ENCODE measurements around the gene CACNA1C.

The CACNA1C gene

GRCh38 chr12:2074792-2075191, 22.0 kb downstream of the CACNA1C start:
- Histone ChIP-seq H3K9me3 (ENCODE audit: control insufficient read depth in 5 of 5, low read length in 5 of 5) (peaks cover 4 to 11% (median 11%) of the 10 kb centered on the region in 5 donors), H3K4me3 (ENCODE audit: low read depth in 1 of 5, low read length in 5 of 5) (no peak overlapping the region), H3K27me3 (ENCODE audit: control insufficient read depth in 5 of 5, insufficient read depth in 4 of 5, low read length in 5 of 5) (no peaks in the 10 kb centered on the region), H3K4me1 (ENCODE audit: control insufficient read depth in 5 of 5, insufficient read depth in 5 of 5, low read length in 5 of 5) (peaks cover 0 to 2% (median 0%) of the 10 kb centered on the region in 5 donors), H3K36me3 (ENCODE audit: control insufficient read depth in 5 of 5, insufficient read depth in 5 of 5, low read length in 5 of 5) (no peaks in the 10 kb centered on the region), H3K27ac (ENCODE audit: low read depth, low read length) (no peak overlapping the region), H3K9ac (ENCODE audit: low read length in 5 of 5) (no peak overlapping the region)

GRCh38 chr12:2075508-2076195, 22.9 kb downstream of the CACNA1C start:
- no peaks in the 10 kb centered on the region for H3K27me3 ChIP-seq (ENCODE audit: control insufficient read depth in 5 of 5, insufficient read depth in 4 of 5, low read length in 5 of 5)
- H3K4me3 ChIP-seq (ENCODE audit: low read depth in 1 of 5, low read length in 5 of 5): no peak overlapping the region
- H3K9ac ChIP-seq (ENCODE audit: low read length in 5 of 5): no peak overlapping the region
- peaks cover 0 to 4% (median 3%) of the 10 kb centered on the region in 5 donors for H3K9me3 ChIP-seq (ENCODE audit: control insufficient read depth in 5 of 5, low read length in 5 of 5)
- H3K27ac ChIP-seq (ENCODE audit: low read depth, low read length): no peak overlapping the region
- no peaks in the 10 kb centered on the region for H3K36me3 ChIP-seq (ENCODE audit: control insufficient read depth in 5 of 5, insufficient read depth in 5 of 5, low read length in 5 of 5)
- H3K4me1 ChIP-seq (ENCODE audit: control insufficient read depth in 5 of 5, insufficient read depth in 5 of 5, low read length in 5 of 5): peaks cover 0 to 2% (median 0%) of the 10 kb centered on the region in 5 donors

- Histone ChIP-seq H3K4me3 (ENCODE audit: low read depth in 1 of 5, low read length in 5 of 5) (no peak overlapping the region), H3K9me3 (ENCODE audit: control insufficient read depth in 5 of 5, low read length in 5 of 5) (peaks cover 0 to 6% (median 2%) of the 10 kb centered on the region in 5 donors), H3K36me3 (ENCODE audit: control insufficient read depth in 5 of 5, insufficient read depth in 5 of 5, low read length in 5 of 5) (no peaks in the 10 kb centered on the region), H3K9ac (ENCODE audit: low read length in 5 of 5) (no peak overlapping the region), H3K27ac (ENCODE audit: low read depth, low read length) (no peak overlapping the region), H3K27me3 (ENCODE audit: control insufficient read depth in 5 of 5, insufficient read depth in 4 of 5, low read length in 5 of 5) (no peaks in the 10 kb centered on the region), H3K4me1 (ENCODE audit: control insufficient read depth in 5 of 5, insufficient read depth in 5 of 5, low read length in 5 of 5) (peaks cover 0 to 2% (median 0%) of the 10 kb centered on the region in 5 donors)
Observed at GRCh38 chr12:2076196-2076570, 23.4 kb downstream of the CACNA1C start.

- Histone ChIP-seq H3K9ac (ENCODE audit: low read length in 5 of 5) (no peak overlapping the region), H3K27me3 (ENCODE audit: control insufficient read depth in 5 of 5, insufficient read depth in 4 of 5, low read length in 5 of 5) (no peaks in the 10 kb centered on the region), H3K36me3 (ENCODE audit: control insufficient read depth in 5 of 5, insufficient read depth in 5 of 5, low read length in 5 of 5) (no peaks in the 10 kb centered on the region), H3K4me3 (ENCODE audit: low read depth in 1 of 5, low read length in 5 of 5) (no peak overlapping the region), H3K4me1 (ENCODE audit: control insufficient read depth in 5 of 5, insufficient read depth in 5 of 5, low read length in 5 of 5) (peaks cover 0 to 2% (median 0%) of the 10 kb centered on the region in 5 donors), H3K27ac (ENCODE audit: low read depth, low read length) (no peak overlapping the region), H3K9me3 (ENCODE audit: control insufficient read depth in 5 of 5, low read length in 5 of 5) (peaks cover 0 to 6% (median 0%) of the 10 kb centered on the region in 5 donors)
Observed at GRCh38 chr12:2076728-2077127, 23.9 kb downstream of the CACNA1C start.

GRCh38 chr12:2080604-2081003, 27.8 kb downstream of the CACNA1C start:
- Histone ChIP-seq H3K36me3 (ENCODE audit: control insufficient read depth in 5 of 5, insufficient read depth in 5 of 5, low read length in 5 of 5) (no peaks in the 10 kb centered on the region), H3K4me3 (ENCODE audit: low read depth in 1 of 5, low read length in 5 of 5) (no peak overlapping the region), H3K27ac (ENCODE audit: low read depth, low read length) (no peak overlapping the region), H3K9ac (ENCODE audit: low read length in 5 of 5) (no peak overlapping the region), H3K9me3 (ENCODE audit: control insufficient read depth in 5 of 5, low read length in 5 of 5) (peaks cover 0 to 6% (median 0%) of the 10 kb centered on the region in 5 donors), H3K27me3 (ENCODE audit: control insufficient read depth in 5 of 5, insufficient read depth in 4 of 5, low read length in 5 of 5) (no peaks in the 10 kb centered on the region), H3K4me1 (ENCODE audit: control insufficient read depth in 5 of 5, insufficient read depth in 5 of 5, low read length in 5 of 5) (peaks cover 0 to 10% (median 3%) of the 10 kb centered on the region in 5 donors)

GRCh38 chr12:2082321-2082720, 29.5 kb downstream of the CACNA1C start:
- H3K4me1 ChIP-seq (ENCODE audit: control insufficient read depth in 5 of 5, insufficient read depth in 5 of 5, low read length in 5 of 5): peaks cover 0 to 10% (median 3%) of the 10 kb centered on the region in 5 donors
- H3K36me3 ChIP-seq (ENCODE audit: control insufficient read depth in 5 of 5, insufficient read depth in 5 of 5, low read length in 5 of 5): no peaks in the 10 kb centered on the region

GRCh38 chr12:2083008-2083407, 30.2 kb downstream of the CACNA1C start:
- no peak overlapping the region for H3K9ac ChIP-seq (ENCODE audit: low read length in 5 of 5)
- H3K27me3 ChIP-seq (ENCODE audit: control insufficient read depth in 5 of 5, insufficient read depth in 4 of 5, low read length in 5 of 5): no peaks in the 10 kb centered on the region
- H3K4me3 ChIP-seq (ENCODE audit: low read depth in 1 of 5, low read length in 5 of 5): no peak overlapping the region
- H3K4me1 ChIP-seq (ENCODE audit: control insufficient read depth in 5 of 5, insufficient read depth in 5 of 5, low read length in 5 of 5): peaks cover 0 to 10% (median 3%) of the 10 kb centered on the region in 5 donors
- H3K9me3 ChIP-seq (ENCODE audit: control insufficient read depth in 5 of 5, low read length in 5 of 5): peaks cover 0 to 6% (median 0%) of the 10 kb centered on the region in 5 donors
- H3K27ac ChIP-seq (ENCODE audit: low read depth, low read length): no peak overlapping the region
- H3K36me3 ChIP-seq (ENCODE audit: control insufficient read depth in 5 of 5, insufficient read depth in 5 of 5, low read length in 5 of 5): no peaks in the 10 kb centered on the region

More at GRCh38 chr12:2082321-2082720, 29.5 kb downstream of the CACNA1C start:
- Histone ChIP-seq H3K27me3 (ENCODE audit: control insufficient read depth in 5 of 5, insufficient read depth in 4 of 5, low read length in 5 of 5) (no peaks in the 10 kb centered on the region), H3K9ac (ENCODE audit: low read length in 5 of 5) (no peak overlapping the region), H3K4me3 (ENCODE audit: low read depth in 1 of 5, low read length in 5 of 5) (no peak overlapping the region), H3K27ac (ENCODE audit: low read depth, low read length) (no peak overlapping the region), H3K9me3 (ENCODE audit: control insufficient read depth in 5 of 5, low read length in 5 of 5) (peaks cover 0 to 6% (median 0%) of the 10 kb centered on the region in 5 donors)

GRCh38 chr12:2083561-2083960, 30.8 kb downstream of the CACNA1C start:
- peaks cover 0 to 10% (median 3%) of the 10 kb centered on the region in 5 donors for H3K4me1 ChIP-seq (ENCODE audit: control insufficient read depth in 5 of 5, insufficient read depth in 5 of 5, low read length in 5 of 5)
- H3K9me3 ChIP-seq (ENCODE audit: control insufficient read depth in 5 of 5, low read length in 5 of 5): peaks cover 0 to 6% (median 0%) of the 10 kb centered on the region in 5 donors
- H3K9ac ChIP-seq (ENCODE audit: low read length in 5 of 5): no peak overlapping the region
- H3K27me3 ChIP-seq (ENCODE audit: control insufficient read depth in 5 of 5, insufficient read depth in 4 of 5, low read length in 5 of 5): no peaks in the 10 kb centered on the region
- H3K27ac ChIP-seq (ENCODE audit: low read depth, low read length): no peak overlapping the region
- H3K36me3 ChIP-seq (ENCODE audit: control insufficient read depth in 5 of 5, insufficient read depth in 5 of 5, low read length in 5 of 5): no peaks in the 10 kb centered on the region
- H3K4me3 ChIP-seq (ENCODE audit: low read depth in 1 of 5, low read length in 5 of 5): no peak overlapping the region

- H3K4me3 ChIP-seq (ENCODE audit: low read depth in 1 of 5, low read length in 5 of 5): no peak overlapping the region
- H3K27ac ChIP-seq (ENCODE audit: low read depth, low read length): no peak overlapping the region
- no peaks in the 10 kb centered on the region for H3K27me3 ChIP-seq (ENCODE audit: control insufficient read depth in 5 of 5, insufficient read depth in 4 of 5, low read length in 5 of 5)
- no peak overlapping the region for H3K9ac ChIP-seq (ENCODE audit: low read length in 5 of 5)
- no peaks in the 10 kb centered on the region for H3K36me3 ChIP-seq (ENCODE audit: control insufficient read depth in 5 of 5, insufficient read depth in 5 of 5, low read length in 5 of 5)
- H3K4me1 ChIP-seq (ENCODE audit: control insufficient read depth in 5 of 5, insufficient read depth in 5 of 5, low read length in 5 of 5): peaks cover 0 to 10% (median 3%) of the 10 kb centered on the region in 5 donors
- peaks cover 0 to 6% (median 0%) of the 10 kb centered on the region in 5 donors for H3K9me3 ChIP-seq (ENCODE audit: control insufficient read depth in 5 of 5, low read length in 5 of 5)
Observed at GRCh38 chr12:2084553-2085296, 31.9 kb downstream of the CACNA1C start.

- Histone ChIP-seq H3K27ac (ENCODE audit: low read depth, low read length) (no peak overlapping the region), H3K4me1 (ENCODE audit: control insufficient read depth in 5 of 5, insufficient read depth in 5 of 5, low read length in 5 of 5) (peaks cover 0 to 4% (median 0%) of the 10 kb centered on the region in 5 donors), H3K27me3 (ENCODE audit: control insufficient read depth in 5 of 5, insufficient read depth in 4 of 5, low read length in 5 of 5) (peaks cover 0 to 5% (median 0%) of the 10 kb centered on the region in 5 donors)
Observed at GRCh38 chr12:2092354-2092753, 39.6 kb downstream of the CACNA1C start.

More at GRCh38 chr12:2092354-2092753, 39.6 kb downstream of the CACNA1C start:
- no peaks in the 10 kb centered on the region for H3K36me3 ChIP-seq (ENCODE audit: control insufficient read depth in 5 of 5, insufficient read depth in 5 of 5, low read length in 5 of 5)
- no peak overlapping the region for H3K4me3 ChIP-seq (ENCODE audit: low read depth in 1 of 5, low read length in 5 of 5)
- H3K9me3 ChIP-seq (ENCODE audit: control insufficient read depth in 5 of 5, low read length in 5 of 5): no peaks in the 10 kb centered on the region
- no peak overlapping the region for H3K9ac ChIP-seq (ENCODE audit: low read length in 5 of 5)
